ENCODE results near the gene ATOSB. TPM values are rescaled to one million over a fixed set of nuclear protein-coding genes. Genes with fewer than 3 reads are reported as not detected.

ATOSB gene
- total and polyA plus RNA-seq, 9 of the 15 experiments (the other 6 are each of a cell fraction or from before 2014, with no cell fraction given): 0.45 to 8.0 (median 4.2) TPM

GRCh38 chr9:35096035-35096849 is 19.4 kb downstream of the ATOSB start, which contains the start of gene PIGO (continued):
- TF ChIP-seq, protein P1, sequence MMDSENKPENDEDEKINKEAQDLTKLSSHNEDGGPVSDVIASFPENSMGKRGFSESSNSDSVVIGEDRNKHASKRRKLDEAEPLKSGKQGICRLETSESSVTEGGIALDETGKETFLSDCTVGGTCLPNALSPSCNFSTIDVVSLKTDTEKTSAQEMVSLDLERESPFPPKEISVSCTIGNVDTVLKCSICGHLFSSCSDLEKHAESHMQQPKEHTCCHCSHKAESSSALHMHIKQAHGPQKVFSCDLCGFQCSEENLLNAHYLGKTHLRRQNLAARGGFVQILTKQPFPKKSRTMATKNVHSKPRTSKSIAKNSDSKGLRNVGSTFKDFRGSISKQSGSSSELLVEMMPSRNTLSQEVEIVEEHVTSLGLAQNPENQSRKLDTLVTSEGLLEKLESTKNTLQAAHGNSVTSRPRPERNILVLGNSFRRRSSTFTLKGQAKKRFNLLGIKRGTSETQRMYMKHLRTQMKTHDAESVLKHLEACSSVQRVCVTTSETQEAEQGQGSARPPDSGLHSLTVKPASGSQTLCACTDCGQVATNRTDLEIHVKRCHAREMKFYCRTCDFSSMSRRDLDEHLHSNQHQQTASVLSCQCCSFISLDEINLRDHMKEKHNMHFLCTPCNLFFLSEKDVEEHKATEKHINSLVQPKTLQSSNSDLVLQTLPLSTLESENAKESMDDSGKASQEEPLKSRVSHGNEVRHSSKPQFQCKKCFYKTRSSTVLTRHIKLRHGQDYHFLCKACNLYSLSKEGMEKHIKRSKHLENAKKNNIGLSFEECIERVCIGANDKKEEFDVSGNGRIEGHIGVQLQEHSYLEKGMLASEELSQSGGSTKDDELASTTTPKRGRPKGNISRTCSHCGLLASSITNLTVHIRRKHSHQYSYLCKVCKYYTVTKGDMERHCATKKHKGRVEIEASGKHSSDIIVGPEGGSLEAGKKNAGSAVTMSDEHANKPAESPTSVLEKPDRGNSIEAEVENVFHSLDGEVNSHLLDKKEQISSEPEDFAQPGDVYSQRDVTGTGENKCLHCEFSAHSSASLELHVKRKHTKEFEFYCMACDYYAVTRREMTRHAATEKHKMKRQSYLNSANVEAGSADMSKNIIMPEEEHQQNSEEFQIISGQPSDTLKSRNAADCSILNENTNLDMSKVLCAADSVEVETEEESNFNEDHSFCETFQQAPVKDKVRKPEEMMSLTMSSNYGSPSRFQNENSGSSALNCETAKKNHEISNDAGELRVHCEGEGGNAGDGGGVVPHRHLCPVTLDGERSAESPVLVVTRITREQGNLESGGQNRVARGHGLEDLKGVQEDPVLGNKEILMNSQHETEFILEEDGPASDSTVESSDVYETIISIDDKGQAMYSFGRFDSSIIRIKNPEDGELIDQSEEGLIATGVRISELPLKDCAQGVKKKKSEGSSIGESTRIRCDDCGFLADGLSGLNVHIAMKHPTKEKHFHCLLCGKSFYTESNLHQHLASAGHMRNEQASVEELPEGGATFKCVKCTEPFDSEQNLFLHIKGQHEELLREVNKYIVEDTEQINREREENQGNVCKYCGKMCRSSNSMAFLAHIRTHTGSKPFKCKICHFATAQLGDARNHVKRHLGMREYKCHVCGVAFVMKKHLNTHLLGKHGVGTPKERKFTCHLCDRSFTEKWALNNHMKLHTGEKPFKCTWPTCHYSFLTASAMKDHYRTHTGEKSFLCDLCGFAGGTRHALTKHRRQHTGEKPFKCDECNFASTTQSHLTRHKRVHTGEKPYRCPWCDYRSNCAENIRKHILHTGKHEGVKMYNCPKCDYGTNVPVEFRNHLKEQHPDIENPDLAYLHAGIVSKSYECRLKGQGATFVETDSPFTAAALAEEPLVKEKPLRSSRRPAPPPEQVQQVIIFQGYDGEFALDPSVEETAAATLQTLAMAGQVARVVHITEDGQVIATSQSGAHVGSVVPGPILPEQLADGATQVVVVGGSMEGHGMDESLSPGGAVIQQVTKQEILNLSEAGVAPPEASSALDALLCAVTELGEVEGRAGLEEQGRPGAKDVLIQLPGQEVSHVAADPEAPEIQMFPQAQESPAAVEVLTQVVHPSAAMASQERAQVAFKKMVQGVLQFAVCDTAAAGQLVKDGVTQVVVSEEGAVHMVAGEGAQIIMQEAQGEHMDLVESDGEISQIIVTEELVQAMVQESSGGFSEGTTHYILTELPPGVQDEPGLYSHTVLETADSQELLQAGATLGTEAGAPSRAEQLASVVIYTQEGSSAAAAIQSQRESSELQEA (IDR thresholded peaks at IDR 0.05; ENCODE audit: low read depth): no peak
- TF ChIP-seq, protein P2, sequence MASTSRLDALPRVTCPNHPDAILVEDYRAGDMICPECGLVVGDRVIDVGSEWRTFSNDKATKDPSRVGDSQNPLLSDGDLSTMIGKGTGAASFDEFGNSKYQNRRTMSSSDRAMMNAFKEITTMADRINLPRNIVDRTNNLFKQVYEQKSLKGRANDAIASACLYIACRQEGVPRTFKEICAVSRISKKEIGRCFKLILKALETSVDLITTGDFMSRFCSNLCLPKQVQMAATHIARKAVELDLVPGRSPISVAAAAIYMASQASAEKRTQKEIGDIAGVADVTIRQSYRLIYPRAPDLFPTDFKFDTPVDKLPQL (IDR thresholded peaks at IDR 0.05; ENCODE audit: extremely low read depth, insufficient read length): no peak
- no peak for TF ChIP-seq ZFP30 (CRISPR knock-in tag; IDR thresholded peaks at IDR 0.05; ENCODE audit: borderline replicate concordance)
- TF ChIP-seq ARNT (IDR thresholded peaks at IDR 0.05): no peak
